Activated naive CD4-positive, alpha-beta T cell treated with anti-CD3 and anti-CD28 coated beads, Interleukin-2, amount 50 U/mL, for 16 hours (primary cell): ENCODE results near the gene UQCC2.

ENCODE experiments used
- DNase-seq: peaks from one replicate; pipeline ENCODE4 v3.0.0-alpha.2; 2020

UQCC2 gene

DNA sequence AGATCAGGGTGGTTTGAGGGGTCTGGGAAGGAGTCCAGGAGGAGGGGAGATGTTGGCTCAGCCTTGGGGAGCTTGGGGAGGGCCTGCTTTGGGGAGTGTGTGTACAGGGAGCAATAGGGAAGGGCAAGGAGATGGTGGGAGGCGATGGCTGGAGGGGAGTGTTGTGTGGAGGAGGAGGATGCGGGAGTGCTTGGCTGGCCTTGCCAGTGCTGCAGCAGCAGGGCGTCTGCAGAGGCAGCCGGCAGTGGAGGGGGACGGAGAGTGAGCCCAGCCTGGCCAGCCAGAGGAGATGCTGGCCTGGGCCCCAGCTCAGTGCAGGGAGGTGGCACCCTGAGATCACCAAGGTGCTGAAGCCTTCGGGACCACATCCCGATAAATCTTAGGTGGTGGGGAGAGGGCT, 31.3 kb upstream of the UQCC2 start:
- DNase-seq, result no peak

DNA sequence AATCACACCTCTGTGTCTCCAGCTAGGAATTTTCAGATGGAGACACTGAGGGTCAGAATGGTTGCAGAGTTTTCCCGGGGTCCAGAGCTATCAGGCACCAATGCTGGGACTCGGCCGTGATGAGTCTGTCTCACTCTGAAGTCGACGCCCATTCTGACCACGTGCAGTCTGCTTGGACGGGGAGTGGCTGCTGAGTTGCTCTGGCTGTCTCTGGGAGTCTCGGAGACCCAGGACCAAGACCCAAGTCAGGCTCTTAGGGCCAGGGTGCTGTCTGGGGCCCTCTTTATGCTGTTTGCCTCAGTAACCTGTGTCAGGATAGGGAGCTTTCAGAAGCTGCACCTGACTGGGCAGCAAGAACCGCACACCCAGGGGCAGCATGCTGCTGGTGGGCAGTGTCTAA, 30.6 kb upstream of the UQCC2 start:
- DNase-seq, result no peak

DNA sequence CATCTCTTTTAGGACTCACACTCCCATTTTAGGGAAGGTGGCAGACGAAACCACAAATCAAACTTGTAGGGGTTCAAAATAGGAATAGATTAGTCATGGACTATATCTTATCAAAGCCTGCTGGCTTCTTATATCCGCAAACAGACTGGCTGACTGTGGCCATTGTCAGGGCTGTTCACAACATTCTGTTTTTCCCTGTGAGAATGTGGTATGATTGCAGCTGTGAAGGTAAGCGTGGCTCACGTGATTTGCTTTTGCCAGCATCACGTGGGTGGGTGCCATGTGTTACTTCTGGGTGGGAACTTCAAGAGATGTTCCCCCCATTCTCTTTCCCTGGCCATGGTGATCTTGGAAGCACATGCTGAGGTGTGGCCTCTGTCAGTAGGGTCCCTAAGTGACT, 29.3 kb upstream of the UQCC2 start:
- DNase-seq, result no peak

DNA sequence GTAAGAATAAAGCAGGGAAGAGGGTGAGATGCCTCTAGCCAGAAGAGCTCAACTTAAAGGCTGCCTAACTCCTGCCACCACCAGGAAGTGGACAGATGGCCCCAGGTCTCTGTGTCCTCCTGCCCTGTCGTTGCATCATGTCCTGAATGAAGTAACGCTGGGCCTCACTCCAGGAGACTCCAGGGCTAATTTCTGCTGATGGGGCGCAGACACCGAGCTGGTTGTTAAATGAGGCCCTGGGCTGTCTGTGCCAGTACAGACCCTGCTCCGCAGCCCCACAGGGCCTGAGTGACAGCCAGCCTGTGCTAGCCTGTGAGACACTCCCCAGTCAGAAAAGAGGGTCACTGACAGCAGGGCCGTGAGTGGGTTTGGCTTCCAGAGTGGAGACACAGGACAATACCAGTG, 28.7 kb upstream of the UQCC2 start:
- no peak for DNase-seq

DNA sequence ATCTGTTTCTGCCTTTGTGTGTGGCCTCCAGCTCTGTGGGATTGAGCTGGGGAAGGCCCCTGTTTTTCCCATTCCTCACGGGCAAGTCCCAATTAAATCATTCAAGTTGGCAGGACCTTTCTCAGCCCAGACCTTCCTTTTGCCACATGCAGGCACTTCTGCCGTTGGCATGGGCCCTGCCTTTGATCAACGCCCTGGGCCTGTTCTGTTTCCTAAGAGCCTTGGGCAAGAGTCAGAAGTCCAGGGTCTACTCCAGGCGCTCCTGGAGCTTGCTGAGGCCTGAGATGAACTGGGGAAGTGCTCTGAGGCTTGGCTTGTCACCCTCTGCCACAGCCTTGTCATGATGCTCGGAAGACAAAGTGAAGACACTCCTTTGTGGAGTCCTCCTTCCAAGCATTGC, 28.1 kb upstream of the UQCC2 start:
- DNase-seq, result no peak

DNA sequence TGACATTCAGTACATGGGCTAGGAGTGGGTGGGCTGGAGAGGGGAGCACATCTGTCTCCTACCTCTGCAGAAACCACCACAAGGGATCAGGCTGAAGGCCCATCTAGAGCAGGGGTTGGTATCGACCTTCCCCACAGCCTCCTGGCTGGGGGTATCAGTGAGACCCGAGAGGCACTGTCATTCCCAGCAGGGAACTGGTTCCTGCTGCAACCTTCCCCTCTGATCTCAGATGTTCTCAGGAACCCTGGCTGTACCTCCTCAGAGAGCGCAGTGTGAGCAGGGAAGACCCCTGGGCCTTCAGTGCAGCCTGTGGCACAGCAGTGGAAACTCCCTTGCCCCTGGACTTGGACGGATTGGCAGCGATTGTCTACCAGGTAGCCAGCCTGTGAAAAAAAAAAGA, 27.4 kb upstream of the UQCC2 start:
- DNase-seq, result no peak

DNA sequence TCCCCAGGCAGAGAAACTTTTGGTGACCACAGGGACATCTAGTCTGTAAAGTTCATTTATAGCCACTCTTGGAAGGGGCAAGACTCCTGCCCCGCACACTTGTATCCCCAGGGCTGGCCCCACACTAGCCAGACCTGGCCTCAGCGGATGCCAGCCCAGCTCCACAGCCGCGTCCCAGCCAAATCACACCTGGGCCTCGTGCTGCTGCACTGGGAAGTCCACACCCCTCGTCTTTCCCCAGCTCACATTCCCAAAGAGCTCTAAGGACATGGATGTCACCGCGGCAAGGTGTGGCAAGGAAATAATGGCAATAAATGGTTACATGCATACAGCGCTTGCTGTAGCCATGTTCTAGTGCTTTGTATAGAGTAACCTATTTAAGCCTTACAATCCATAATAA, 26.7 kb upstream of the UQCC2 start:
- no peak for DNase-seq

DNA sequence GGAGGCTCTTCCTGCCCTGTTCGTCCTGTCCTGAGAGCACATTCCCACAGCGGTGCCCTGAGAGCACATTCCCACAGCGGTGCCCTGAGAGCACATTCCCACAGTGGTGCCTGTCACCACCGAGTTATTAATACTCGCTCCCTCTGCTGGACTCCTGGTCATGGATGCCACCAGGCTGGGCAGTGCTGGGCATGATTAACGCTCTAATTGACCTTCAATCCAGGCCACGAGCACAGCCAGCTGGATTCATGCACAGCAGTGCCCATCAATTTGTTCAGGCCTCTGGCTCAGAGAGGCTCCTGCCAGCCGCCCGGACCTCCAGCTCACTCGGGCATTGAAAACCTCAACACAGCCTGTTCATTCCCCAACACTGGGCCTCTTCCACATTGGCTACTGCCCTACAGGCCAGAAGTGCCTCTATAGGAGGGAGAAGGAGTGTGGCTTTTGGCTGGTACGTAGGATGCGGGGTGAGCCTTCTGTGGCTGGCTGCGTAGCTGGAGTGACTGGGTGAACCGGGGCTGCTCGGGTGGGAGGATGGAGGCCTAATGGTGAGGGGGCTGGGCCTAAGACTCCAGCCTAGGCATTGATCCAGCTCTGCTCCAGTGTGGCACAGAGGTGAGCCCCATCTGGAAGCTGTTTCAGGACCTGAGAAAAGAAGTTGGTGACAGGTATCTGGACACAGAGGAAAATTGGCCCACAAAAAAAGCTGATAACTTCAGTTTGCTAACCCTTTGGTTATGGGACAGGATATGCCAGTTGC, 25.9 kb upstream of the UQCC2 start:
- DNase-seq, result no peak

DNA sequence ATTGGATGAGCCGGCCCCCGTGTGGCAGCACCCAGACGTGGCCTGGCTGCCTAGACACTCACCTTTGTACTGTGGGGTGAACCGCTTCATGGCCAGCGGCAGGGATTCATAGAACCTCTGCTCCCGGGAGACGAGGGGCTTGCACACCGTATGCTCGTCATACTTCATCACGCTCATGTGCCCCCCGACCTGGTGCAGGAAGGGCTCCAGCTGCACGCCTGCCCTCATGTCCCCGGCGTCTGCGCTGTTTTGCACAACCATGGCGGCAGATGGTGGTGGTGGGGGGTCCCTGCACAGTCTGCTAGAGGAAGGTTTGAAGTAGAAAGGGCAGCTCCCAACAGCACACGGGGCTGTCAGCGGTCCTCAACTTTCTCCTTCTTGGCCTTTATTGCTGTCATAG, 23.7 kb upstream of the UQCC2 start:
- DNase-seq, result no peak

DNA sequence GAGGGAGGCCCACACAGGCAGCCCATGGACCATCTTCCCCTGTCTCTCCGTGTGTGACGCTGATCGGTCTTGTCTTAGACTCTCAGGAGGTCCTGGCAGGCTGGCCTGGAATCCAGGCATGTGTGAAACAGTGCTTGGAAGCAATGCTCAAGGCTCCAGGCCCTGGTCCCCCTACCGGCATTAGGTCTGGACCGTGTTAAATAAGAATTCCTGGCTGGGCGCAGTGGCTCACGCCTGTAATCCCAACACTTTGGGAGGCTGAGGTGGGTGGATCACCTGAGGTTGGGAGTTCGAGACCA, 22.2 kb upstream of the UQCC2 start:
- no peak for DNase-seq

DNA sequence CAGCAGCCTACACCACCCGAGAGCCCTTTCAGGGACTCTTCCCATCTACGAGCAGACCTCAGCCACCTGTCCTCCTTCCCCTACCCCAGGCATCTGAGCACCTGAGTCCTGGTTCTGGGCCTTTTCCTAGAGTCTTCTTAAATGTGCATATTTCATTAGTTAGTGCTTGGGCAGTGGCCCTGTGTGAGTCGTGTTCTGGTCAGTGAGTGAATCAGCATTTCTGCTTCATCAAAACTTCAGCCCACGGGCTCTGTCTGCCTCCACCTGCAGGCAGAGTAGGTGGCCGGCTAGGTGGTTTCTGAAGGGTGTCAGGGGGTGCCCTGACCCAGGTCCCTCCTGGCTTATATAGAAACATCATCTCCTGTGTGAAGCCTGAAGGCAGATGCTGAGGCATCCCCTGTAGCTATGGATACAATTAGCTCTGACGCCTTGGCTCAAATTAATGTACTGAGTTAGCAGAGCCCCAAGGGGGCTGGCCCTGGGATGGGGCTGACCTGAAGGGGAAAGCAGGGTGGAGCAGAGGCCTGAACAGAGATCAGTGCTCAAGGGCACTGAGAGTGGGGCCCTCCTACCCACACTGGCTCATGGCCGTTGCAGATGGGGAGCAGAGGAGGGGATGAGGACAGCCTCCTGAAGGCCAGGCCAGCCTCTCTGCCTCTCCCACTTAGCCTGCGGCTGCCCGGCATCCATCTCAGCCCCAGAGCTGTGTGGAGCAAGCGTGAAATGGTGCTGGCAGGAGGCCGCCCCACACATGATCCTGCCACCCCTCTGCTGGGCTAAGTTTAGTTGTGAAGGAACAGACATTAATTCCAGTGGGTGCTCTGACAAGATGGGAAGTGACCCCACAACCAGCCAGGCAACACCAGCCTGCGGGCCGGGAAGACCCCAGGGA, 21.6 kb upstream of the UQCC2 start:
- DNase-seq, result no peak

DNA sequence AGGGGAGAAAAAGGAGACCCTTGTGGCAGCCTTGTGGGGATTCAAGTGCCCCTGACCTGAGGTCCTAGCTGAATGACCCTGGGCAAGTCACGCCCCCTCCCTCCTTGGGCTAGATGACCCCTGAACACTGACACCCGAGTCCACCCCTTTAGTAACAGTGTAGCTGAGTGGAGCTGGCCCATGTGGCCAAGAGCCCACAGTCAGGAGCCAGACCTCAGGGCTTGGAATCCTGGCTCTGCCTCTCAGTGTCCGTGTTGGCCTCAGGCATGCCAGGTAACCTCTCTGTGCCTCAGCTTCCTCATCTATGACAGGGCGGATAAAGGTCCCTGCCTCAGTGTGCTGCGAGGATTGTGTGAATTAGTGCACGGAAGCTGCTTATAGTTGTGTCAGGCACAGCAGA, 20.9 kb upstream of the UQCC2 start:
- DNase-seq, result no peak

DNA sequence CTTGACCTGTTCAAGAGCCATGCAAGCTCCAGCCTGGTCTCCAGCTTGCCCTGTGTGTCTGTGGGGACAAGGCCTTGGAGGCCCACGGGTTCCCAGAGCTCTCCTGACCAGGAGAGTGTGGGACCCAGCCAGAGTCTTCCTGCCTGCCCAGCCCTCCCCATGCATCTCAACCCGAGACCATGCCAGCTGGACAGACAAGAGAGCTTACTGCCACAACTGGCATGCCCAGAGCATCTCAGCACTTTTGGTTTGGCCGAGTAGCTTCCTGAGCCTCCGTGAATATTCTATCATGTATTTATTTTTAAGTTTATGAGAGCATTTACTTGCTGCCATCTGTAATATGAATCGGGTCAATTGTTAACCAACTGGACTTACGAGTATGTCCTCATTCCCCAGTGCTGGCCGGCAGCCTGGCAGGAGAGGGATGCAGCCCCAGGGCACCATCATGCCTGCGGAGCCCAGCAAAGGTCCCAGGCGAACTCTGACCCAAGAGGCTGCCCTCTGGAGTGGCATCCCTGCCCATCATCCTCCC, 20.3 kb upstream of the UQCC2 start:
- no peak for DNase-seq

DNA sequence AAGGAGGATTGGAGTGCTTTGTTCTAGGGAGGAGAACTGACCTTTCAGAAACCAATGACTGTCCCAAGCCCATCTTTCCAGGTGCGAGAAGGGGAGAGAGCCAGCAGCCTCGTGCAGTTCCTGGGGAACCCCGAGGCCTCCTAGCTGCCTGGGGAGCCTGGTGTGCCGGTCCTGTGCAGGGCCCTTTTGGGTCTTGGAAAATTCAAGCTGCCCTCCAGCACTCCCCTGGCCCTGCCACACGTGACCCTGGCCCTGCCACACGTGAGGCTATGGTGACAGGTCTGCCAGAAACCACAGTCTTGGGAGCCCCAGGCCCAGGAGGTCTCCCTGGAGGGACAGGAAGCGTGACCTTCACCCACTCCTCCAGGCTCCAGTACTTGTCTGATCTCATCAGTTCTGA, 19.5 kb upstream of the UQCC2 start:
- no peak for DNase-seq

DNA sequence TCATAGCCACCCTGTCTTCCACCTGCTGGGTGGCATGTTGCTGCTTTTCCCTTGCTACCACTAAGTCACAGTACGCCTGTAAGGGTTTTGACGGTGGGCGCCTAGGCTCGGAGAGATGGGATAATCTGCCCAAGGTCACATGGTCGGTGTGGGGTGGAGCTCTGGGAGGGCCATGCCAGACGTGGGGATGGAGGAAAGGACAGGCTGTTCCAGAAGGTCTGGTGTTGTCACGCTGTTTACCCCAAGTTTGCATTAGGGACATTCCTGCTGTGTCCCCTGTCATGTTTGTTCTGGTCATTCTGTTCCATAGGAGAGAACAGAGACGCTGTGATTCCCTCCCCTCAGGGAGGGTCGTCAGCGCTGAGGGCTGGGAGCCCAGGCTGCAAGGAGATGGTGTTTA, 19.1 kb upstream of the UQCC2 start:
- no peak for DNase-seq

DNA sequence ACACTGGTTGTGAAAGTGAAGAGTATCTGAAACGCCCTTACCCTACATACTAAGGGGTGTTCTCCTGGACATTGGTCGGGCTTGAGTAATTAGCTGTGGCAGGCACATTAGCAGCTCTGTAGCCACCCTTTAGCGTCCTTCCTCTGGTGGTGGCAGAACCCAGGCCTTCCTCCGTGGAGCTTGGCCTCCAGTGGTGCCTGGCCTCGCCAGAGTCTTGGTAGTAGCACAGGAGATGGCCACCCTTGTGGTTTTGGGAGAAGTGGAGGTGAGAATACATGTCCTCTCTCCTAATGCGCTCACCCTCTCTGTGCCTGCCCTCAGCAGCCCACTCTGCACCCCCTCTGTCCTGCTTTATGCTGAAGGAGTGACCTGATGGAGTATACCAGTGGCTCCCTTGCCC, 17.6 kb upstream of the UQCC2 start:
- no peak for DNase-seq

DNA sequence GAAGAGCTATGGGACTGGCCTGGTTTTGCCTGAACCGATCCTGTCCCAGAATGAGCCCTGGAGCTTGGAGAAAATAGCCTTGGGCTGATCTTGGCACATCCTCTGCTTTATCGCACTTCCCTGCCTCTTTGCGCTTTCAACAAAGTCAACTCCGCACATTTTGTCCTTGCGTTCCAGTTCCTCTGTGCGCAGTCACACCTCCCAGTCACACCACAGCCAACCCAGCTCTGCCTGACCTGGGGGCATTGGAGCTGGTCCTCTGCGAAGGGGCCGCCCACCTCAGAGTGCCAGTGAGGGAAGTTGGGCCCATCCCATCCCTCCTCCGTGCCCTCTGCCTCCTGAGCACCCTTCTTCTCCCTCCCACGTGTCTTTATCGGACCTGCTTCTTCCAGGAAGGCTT, 16.9 kb upstream of the UQCC2 start:
- DNase-seq, result no peak

DNA sequence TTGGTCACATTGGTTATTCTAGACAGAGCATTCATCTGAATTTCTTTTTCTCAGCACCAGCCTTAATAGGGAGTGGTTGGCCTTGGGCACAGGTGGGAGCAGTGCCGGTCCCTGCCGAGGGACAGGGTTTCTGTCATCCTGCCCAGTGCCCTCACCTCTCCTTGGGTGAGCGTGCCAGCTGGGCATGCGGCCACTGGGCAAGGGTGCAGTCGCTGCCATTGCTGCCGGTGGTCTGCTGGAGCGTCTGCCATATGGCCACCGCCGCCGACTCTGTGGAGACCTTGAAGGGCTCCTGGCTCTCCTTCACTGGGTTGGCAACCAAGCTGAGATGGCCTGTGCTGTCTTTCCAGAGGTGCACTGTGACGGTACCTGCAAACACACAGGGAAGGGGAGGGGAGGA, 16.4 kb upstream of the UQCC2 start:
- no peak for DNase-seq

DNA sequence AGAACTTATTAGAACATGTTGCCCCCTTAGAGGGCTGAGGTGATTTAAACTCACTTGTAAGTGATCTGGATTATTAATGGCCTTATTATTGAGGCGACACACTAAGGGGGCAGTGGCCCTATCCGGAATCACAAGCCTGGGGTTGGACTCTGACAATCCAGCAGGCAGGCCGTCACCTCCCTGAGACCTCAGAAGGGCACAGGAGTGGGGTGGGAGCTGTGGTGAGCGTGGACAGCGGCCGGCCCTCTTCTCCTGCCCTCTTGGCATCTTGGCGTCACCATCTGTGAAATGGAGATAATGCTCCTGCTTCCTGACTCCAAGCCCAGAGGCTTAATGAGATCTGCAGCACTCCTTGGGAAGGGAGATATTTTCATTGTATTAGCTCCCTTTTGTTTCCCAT, 15.6 kb upstream of the UQCC2 start:
- DNase-seq, result no peak

DNA sequence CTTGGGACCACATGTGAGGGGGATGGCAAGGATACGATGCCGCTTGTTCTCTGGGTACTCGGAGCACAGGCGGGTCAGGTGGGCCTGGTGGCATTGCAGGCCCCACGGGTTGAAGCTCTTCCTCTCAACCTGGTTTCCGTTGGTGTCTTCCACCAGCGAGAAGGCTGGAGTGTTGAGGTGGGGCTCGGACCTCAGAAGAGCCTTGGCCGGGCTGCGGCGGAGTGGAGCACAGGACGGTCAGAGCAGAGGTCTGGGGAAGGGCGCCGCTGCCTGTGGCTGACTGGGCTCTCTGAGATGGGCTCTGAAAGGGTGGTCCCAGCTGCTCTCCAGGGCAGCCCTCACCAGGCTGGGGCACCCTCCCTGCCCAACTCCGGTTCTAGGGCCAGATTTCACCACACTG, 15.2 kb upstream of the UQCC2 start:
- DNase-seq, result no peak

DNA sequence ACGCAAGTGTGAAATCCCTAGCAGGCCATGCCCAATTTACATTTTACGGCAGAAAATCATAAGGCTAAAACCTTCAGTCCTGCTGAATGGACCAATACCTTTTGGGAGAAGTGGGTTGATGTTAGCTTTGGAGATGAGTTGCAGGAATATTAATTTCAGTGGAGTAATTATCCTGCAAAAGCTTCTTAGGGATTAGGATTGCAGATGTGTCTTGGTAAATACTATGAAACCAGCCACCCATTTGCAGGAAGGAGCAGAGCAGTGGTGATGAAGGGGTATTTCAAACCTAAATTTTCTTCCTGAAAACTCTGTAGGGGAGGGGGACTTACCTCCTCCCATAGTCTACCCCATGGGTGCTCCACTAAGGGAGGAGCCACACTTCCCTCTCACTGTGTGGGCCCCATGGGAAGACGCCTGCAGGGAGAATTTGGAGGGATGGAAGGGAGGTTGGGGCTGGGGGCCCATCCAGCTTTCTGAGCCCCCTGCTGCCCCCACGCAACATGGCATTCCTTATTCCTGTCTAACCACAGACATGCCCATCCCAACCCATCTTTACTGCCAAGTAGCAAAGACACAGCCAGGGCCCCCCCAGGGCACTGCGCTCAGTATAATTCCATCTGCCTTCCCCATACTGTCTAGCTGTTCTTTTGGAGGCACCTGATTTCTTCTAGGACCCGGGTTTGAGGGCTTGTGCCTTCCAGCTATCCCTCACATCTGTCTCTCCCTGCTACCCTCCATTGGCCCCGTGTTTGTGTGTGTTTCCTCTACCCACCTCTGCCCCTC, 14.6 kb upstream of the UQCC2 start:
- DNase-seq, result no peak

DNA sequence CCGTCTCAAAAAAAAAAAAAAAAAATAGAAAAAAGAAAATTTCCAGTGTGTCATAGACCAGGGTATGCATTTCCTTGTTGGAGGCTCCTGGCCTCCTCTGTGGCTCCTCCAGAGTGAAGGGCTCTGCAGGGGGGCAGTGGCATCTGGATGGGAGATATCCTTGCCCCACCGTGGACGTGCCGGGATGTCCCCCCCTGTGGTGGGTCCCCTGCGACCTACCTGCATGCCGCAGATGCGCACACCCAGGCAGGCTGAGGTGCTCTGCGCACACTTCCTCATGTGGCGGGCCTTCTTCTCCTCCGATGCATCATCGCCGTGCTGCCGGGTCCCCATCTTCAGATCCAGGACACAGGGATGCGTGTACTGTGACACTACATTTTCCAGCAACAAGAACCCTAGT, 13.7 kb upstream of the UQCC2 start:
- no peak for DNase-seq

DNA sequence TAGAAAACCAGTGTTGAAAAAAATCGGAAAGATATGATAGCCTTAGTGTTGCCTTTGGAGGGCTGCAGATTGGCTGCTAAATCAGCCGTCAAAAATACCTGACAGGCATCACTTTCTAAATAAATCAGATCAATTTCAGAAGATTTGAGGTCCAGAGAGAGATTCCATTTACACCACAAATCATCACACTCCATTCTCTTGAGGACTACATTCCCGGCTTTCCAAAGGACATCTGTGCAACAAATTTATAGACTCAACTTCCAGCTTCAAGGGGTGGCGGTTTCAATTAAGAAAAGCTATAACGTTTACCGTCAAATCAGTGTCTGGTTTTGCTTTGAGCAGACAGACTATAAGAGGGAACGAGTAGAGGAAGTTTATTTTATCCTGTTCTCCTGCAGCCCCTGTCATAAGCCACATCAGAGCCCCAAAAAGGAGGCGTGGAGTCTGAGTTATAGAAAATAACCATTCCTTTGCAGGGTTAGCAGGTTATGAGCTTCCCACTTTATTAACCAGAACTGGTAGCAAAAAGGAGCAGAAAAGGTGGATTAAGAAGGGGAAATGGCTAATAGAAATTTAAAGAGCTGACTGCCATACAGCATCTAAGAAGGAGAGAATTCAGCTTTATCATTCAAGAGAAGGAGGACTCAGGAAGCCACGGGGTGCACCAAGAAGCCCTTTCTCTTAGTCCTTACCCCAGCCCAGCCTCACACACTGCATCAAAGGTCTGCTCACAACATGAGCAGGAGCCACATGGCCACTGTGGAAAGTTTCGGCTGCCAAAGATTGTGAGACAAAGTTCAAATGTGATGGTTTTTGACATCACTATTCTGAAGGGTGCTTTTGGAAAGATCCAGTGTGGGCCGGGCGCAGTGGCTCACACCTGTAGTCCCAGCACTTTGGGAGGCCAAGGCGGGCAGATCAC, 12.9 kb upstream of the UQCC2 start:
- no peak for DNase-seq
